ENCODE data around the gene AQP10.

AQP10 gene

DNA sequence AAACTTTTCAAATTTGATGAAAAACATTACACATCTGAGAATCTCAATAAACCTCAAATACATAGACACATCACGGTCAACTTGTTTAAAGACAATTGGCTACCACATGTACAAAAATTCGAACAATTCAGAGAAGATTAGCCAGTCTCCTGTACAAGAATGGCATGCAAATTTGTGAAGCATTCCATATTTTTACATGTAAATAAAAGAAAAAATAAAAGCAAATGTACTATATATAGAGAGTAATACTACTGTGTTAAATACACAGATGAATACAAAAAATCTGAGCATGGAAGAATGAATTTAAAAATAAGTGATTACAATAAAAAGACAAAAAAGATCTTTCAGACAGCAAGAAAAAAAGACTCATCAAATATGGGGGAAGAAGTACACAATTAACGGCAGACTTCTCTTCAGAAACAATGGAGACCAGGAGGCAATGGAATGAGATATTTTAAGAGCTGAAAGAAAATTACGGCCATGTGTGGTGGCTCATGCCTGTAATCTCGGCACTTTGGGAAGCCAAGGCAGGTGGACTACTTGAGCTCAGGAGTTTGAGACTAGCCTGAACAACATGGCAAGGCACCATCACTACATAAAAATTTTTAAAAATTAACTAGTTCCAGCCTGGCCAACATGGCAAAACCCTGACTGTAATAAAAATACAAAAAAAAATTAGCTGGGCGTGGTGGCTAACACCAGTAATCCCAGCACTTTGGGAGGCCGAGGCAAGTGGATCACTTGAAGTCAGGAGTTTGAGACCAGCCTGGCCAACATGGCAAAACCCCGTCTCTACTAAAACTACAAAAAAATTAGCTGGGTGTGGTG, 25.3 kb upstream of the AQP10 start:
- H3K4me2 ChIP-seq (ENCODE audit: insufficient read depth, low read length) = no peak overlapping the region
- H3K9ac ChIP-seq (ENCODE audit: low read depth, low read length) = no peak overlapping the region
- DNase-seq = no peak
- TF ChIP-seq, protein P1, sequence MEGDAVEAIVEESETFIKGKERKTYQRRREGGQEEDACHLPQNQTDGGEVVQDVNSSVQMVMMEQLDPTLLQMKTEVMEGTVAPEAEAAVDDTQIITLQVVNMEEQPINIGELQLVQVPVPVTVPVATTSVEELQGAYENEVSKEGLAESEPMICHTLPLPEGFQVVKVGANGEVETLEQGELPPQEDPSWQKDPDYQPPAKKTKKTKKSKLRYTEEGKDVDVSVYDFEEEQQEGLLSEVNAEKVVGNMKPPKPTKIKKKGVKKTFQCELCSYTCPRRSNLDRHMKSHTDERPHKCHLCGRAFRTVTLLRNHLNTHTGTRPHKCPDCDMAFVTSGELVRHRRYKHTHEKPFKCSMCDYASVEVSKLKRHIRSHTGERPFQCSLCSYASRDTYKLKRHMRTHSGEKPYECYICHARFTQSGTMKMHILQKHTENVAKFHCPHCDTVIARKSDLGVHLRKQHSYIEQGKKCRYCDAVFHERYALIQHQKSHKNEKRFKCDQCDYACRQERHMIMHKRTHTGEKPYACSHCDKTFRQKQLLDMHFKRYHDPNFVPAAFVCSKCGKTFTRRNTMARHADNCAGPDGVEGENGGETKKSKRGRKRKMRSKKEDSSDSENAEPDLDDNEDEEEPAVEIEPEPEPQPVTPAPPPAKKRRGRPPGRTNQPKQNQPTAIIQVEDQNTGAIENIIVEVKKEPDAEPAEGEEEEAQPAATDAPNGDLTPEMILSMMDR (IDR thresholded peaks at IDR 0.05; ENCODE audit: borderline replicate concordance, extremely low read depth, low read length, poor library complexity, severe bottlenecking) = no peak
- no peak for TF ChIP-seq EZH2 (IDR thresholded peaks at IDR 0.05; ENCODE audit: borderline replicate concordance, low read depth, low read length, severe bottlenecking)
- no peak overlapping the region for H3K4me3 ChIP-seq (ENCODE audit: low read depth in 1 of 2, low read length in 2 of 2)
- H4K20me1 ChIP-seq (ENCODE audit: insufficient read depth, low read length) = no peaks in the 10 kb centered on the region
- H3K79me2 ChIP-seq (ENCODE audit: insufficient read depth, low read length) = no peaks in the 10 kb centered on the region
- ATAC-seq (ENCODE audit: insufficient read depth, low read depth) = no peak
- H3K27me3 ChIP-seq (ENCODE audit: insufficient read depth, low read length, poor library complexity) = no peaks in the 10 kb centered on the region
- no peak overlapping the region for H2AFZ ChIP-seq (ENCODE audit: low read depth, low read length)
- no peaks in the 10 kb centered on the region for H3K4me1 ChIP-seq (ENCODE audit: insufficient read depth, low read length)
- H3K27ac ChIP-seq (ENCODE audit: low read length) = no peak overlapping the region
- H3K36me3 ChIP-seq (ENCODE audit: insufficient read depth, low read length) = no peaks in the 10 kb centered on the region
- peaks cover 14% of the 10 kb centered on the region for H3K9me3 ChIP-seq (ENCODE audit: insufficient read depth, low read length, severe bottlenecking)

DNA sequence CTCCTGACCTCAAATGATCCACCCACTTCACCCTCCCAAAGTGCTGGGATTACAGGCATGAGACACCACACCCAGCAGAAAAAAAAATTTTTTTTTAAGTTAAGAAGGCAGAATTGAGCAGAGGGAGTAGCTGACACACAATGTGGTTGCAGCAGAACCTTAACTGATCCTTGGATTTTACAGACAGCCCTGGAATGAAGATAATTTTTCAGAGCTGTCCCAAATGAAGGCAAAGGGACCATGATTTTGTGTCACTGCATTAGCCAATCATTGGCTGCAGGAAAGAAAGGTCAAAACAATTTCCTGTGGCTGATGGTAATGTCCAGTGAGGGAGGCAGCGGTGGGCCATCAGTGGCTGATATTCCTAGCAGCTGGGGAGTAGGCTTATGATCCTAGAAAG, 19.3 kb upstream of the AQP10 start:
- H4K20me1 ChIP-seq (ENCODE audit: insufficient read depth, low read length) = no peaks in the 10 kb centered on the region
- no peak for TF ChIP-seq EZH2 (IDR thresholded peaks at IDR 0.05; ENCODE audit: borderline replicate concordance, low read depth, low read length, severe bottlenecking)
- TF ChIP-seq, protein P1 (IDR thresholded peaks at IDR 0.05; ENCODE audit: borderline replicate concordance, extremely low read depth, low read length, poor library complexity, severe bottlenecking) = no peak
- H3K27me3 ChIP-seq (ENCODE audit: insufficient read depth, low read length, poor library complexity) = no peaks in the 10 kb centered on the region
- no peak overlapping the region for H2AFZ ChIP-seq (ENCODE audit: low read depth, low read length)
- H3K9ac ChIP-seq (ENCODE audit: low read depth, low read length) = no peak overlapping the region
- no peak for ATAC-seq (ENCODE audit: insufficient read depth, low read depth)
- H3K36me3 ChIP-seq (ENCODE audit: insufficient read depth, low read length) = no peaks in the 10 kb centered on the region
- no peaks in the 10 kb centered on the region for H3K9me3 ChIP-seq (ENCODE audit: insufficient read depth, low read length, severe bottlenecking)
- no peaks in the 10 kb centered on the region for H3K4me1 ChIP-seq (ENCODE audit: insufficient read depth, low read length)
- DNase-seq = no peak
- H3K27ac ChIP-seq (ENCODE audit: low read length) = no peak overlapping the region
- no peak overlapping the region for H3K4me2 ChIP-seq (ENCODE audit: insufficient read depth, low read length)
- H3K4me3 ChIP-seq (ENCODE audit: low read depth in 1 of 2, low read length in 2 of 2) = no peak overlapping the region
- H3K79me2 ChIP-seq (ENCODE audit: insufficient read depth, low read length) = no peaks in the 10 kb centered on the region

DNA sequence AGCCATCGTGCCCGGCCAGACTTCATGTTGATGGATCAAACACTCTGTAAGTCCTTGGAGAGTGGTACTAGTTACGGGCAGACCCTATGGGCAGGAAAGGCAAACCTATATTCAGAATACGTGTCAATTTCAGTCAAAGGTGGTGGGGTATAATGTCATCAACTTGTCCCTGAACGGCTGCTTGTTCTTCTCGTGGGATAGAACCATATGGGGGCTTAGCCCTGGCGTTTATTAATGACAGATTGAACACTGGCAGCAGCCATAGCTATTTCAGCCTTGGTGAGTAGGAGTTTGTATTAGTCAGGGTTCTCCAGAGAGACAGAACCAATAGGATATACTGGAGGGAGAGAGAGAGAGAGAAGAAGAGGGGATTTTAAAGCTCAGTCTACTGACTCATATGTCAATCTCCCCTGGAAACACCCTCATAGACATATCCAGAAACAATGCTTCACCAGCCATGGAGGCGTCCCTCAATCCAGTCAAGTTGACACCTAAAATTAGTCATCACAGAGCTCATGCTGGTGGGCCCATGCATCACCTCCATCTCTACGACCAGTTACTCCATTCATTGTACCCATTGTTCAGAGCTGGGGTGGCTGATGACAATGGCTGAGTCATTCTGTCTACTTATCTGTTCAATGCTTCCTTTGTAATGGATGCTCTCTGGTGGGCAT, 16.1 kb upstream of the AQP10 start:
- H3K79me2 ChIP-seq (ENCODE audit: insufficient read depth, low read length) = no peaks in the 10 kb centered on the region
- no peaks in the 10 kb centered on the region for H3K36me3 ChIP-seq (ENCODE audit: insufficient read depth, low read length)
- no peak overlapping the region for H3K27ac ChIP-seq (ENCODE audit: low read length)
- DNase-seq (no peak), ATAC-seq (ENCODE audit: insufficient read depth, low read depth) (no peak)
- H3K4me2 ChIP-seq (ENCODE audit: insufficient read depth, low read length) = no peak overlapping the region
- TF ChIP-seq EZH2 (IDR thresholded peaks at IDR 0.05; ENCODE audit: borderline replicate concordance, low read depth, low read length, severe bottlenecking) = no peak
- TF ChIP-seq, protein P1 (IDR thresholded peaks at IDR 0.05; ENCODE audit: borderline replicate concordance, extremely low read depth, low read length, poor library complexity, severe bottlenecking) = no peak
- no peaks in the 10 kb centered on the region for H3K27me3 ChIP-seq (ENCODE audit: insufficient read depth, low read length, poor library complexity)
- H3K4me1 ChIP-seq (ENCODE audit: insufficient read depth, low read length) = no peaks in the 10 kb centered on the region
- H3K9ac ChIP-seq (ENCODE audit: low read depth, low read length) = no peak overlapping the region
- H4K20me1 ChIP-seq (ENCODE audit: insufficient read depth, low read length) = no peaks in the 10 kb centered on the region
- no peak overlapping the region for H3K4me3 ChIP-seq (ENCODE audit: low read depth in 1 of 2, low read length in 2 of 2)
- H2AFZ ChIP-seq (ENCODE audit: low read depth, low read length) = no peak overlapping the region
- H3K9me3 ChIP-seq (ENCODE audit: insufficient read depth, low read length, severe bottlenecking) = no peaks in the 10 kb centered on the region

Measured in DND-41 (cell line).